Measurements from ENCODE around the gene SYNE1.

Gene SYNE1

DNA sequence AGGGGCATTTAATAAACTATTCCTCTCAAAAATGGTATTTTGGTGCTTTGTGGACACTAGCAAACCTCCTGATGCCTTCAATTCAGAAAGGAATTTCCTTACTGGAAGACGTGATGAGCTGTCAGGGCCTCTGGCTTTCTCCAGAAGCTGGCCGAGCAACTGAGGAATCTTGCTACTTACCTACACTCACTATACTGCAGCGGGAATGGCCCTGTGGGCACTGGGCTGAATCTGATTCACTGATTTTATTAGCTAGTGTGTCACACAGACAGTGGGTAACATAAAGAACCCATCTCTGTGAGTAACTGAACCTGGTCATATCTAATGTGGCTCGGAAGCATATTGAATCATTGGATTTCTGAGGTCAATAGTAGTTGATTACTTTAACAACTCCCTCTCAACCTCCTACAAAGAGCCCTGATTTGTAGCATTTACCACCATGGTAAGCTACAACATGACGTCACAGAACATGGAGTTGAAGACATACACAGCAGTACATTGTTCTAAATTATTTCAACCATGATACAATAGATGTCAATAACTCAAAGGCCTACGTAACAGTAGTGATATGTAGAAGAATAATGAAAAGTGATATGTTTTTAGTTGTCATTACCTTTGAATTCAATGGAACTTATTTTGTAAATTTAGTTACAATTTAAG is 232.1 kb downstream of the SYNE1 start:
- DNase-seq = no peak

GRCh38 chr6:152404086-152404857 is 232.9 kb downstream of the SYNE1 start:
- DNase-seq = no peak

DNA sequence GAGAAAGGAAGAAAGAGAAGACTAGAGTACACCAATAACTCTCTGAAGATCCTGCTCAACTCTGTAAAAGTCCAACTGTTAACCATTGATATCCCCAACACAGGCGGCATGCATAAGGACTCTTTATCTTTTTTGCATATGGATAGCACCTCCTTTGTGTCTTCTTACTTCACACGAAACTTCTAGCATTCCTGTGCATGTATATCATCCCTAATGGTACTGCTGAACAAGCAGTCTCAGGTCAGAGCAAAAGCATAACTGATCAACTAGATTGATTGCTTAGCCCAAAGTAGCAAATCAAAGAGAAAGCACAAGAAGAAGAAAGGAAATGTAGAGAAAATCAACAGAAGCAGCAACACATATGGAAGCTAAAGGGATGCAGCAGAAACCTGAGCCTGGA is 234.4 kb downstream of the SYNE1 start:
- DNase-seq = no peak

- DNase-seq = no peak
Observed at GRCh38 chr6:152401978-152402377, 235.2 kb downstream of the SYNE1 start.

- DNase-seq = no peak
Observed at GRCh38 chr6:152399399-152399798, 237.8 kb downstream of the SYNE1 start.

GRCh38 chr6:152398993-152399392 is 238.2 kb downstream of the SYNE1 start:
- no peak for DNase-seq

DNA sequence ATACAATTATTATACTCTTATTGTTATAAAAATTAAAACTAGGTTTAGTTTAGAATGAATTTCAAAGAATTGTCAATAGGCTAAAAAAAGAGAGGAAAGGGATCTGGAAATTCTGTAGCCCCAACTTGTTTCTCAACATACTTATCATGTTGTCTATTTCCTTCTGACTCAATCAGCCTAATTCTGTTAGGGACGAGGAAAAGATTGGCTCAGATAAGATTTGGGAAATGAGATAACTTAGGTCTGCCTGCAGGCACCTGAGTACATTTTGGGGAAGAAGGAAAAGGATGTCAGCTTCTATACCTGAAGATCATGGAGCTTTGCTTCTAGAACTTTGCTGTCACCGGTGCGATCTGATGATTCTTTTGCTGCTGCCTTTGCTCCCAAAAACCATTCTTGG is 238.8 kb downstream of the SYNE1 start:
- DNase-seq = no peak

DNA sequence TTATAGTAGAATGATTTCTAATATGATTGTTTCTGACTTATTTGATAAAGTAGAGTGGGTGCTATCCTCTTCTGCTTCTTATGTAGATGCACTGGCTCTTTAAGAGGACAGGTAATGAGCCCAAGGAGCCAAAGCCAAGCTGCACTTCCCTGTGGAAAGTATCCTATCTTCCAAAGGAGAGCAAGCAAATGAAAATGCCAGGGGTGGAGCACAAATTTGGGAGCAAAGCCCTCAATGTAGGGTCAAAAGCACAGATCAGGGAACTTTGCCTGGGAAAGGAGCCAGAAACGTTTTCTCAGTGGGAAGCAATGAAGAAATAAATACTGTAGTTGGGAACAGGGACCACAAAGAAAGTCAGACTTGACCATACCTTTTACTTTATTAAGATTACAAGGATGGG is 242.9 kb downstream of the SYNE1 start:
- no peak for DNase-seq

GRCh38 chr6:152391179-152391880 is 245.8 kb downstream of the SYNE1 start:
- DNase-seq = no peak

DNA sequence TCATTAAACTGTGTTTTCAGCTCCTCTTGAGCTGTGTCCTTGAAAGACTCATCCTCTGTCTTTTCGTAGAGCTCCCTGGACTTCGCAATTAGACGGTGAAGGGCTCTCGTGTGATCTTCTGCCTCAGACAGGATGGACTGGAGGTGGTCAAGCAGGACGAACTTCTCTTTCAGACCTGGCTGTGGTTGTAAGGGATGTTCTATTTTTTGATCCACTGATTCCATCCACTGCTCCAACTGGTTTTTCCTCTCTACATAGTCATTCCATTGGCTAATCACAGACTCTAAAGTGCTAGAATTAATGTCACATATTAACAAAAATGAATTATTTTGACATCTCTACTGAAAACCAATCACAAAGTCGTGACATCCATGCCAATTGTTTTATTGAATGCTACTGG is 250.1 kb downstream of the SYNE1 start:
- no peak for DNase-seq

DNA sequence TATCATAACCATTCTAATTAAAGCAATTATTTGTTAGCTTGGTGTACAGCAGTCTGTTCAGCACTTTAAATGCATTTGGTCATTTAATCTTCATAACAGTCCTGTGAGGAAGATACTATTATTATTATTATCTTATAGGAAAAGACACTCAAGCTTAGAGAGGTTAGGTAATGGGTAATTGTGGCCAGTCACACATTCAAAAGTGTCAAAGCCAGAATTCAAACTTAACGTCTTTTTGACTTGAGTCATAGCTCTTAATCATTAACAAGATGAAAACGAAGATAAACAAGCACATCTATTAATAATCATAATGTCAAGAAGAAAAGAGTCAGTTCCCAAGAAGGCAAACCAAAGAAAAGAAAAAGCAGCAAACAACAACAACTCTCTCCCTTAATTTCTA is 251.0 kb downstream of the SYNE1 start:
- no peak for DNase-seq

GRCh38 chr6:152380993-152381898 is 255.9 kb downstream of the SYNE1 start:
- no peak for DNase-seq

DNA sequence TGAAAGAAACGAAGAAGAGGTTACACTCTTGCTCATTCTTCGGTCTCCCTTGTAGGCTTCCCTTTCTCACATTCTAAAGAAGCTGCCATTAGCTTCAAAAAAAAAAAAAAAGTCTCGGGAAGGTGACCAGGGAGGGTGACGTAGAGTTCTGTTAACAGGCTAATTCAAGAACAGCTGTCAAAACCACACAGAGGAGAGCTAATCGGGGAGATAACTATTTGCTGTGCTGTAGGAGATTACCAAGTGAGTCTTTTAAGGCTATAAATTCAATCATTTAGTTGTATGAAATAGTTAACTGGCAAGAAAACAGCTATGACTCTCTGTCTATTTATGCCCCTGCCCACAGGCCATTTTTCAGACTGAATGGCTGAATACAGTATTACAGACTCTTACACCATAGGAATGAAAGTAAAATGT is 256.8 kb downstream of the SYNE1 start:
- DNase-seq = no peak

GRCh38 chr6:152379423-152379822 is 257.7 kb downstream of the SYNE1 start:
- no peak for DNase-seq

- no peak for DNase-seq
Observed at GRCh38 chr6:152378169-152378568, 259.0 kb downstream of the SYNE1 start.

- no peak for DNase-seq
Observed at GRCh38 chr6:152375197-152375596, 262.0 kb downstream of the SYNE1 start.

- DNase-seq = no peak
Observed at GRCh38 chr6:152372945-152373344, 264.2 kb downstream of the SYNE1 start.

- no peak for DNase-seq
Observed at GRCh38 chr6:152371775-152372174, 265.4 kb downstream of the SYNE1 start.

DNA sequence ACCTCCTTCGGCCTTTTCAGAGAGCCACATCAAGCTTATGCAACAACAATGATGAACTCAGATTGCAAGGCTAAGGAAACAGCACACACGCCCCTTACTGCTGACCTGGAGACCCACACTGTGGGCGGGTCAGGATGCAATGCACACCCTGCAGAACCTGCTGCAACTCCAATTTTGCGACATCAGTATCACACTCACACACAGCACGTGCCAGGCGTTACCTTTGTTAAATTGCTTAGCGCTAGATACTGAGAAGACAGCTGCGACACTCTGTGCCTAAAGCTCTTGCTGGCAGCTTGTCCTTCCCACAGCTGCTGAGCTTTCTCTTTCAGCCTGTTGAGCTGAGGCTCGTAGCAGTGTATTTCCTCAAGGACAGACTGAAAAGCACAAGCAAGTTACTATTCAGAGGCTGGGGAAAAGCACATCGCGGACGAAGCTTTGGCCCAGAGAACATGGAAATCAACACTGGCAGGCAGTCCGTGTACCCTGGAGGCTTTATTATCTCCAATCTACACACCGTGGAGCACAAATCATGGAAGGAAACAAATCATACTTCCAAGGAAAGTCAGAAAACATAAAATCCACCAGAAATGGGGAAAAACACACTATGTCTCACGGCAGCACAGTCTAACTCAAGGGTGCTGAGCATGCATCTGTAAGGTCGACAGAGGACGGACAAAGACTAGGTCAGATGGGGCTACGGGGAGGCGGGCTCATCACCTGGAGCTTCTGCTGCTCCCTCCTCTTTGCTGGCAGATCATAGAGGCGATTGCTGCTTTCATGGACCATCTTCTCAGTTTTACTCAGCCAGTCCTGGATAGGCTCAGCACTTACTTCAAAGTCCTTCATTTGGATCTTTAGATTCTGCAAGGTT is 268.2 kb downstream of the SYNE1 start:
- DNase-seq = no peak

GRCh38 chr6:152364866-152365265 is 272.3 kb downstream of the SYNE1 start:
- DNase-seq = no peak

GRCh38 chr6:152360034-152360433 is 277.1 kb downstream of the SYNE1 start:
- no peak for DNase-seq

GRCh38 chr6:152356662-152357061 is 280.5 kb downstream of the SYNE1 start:
- DNase-seq = no peak
